Measurements from ENCODE around the gene PRUNE2.
"Not testable (repeated sequence)": the region's sequence is repeated elsewhere in the genome, so short reads cannot be mapped to it uniquely, and the experiment has no call there.

Gene PRUNE2

DNA sequence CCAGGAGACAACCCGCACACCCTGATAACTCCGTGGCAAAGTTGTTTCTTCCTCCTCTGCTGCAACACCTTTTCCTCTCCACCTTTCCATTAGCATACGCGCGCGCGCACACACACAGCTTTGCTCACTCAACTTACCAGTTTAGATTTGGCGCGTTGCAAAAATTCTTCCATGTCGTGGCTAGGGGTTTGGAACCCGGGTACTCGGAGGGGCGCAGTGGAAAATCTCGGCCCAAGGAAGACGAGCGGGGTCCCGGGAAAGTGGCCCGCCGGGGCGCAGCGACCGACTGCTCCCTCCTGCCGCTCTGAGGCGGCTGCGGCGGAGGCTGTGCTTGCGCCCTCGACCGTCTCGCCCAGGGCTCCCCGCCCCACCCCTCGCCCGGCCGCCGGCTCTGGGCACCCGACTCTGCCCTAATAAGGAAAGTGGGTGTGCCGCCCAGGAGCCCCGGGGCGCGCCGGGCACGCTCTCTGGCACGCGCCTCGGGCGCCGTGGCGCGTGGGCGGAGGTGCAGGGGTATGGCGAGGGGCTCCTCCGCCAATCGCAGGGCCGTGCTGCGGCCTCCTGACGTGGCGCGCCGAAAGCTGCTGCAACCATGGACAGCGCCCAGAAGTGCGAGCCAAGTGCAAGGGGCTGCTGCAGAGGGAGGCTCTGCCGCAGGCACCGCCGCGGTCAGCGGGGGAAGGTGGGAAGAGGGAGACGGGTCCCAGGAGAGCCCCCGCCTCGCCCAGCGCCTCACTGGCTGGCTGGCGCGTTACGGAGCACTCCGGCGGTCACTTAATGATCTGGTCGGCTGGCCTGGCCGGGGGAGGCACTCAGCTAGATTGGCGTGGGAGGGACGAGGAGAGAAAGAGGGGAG lies at the start of gene PRUNE2:
Gene PRUNE2 (minus strand): TSS at position 324 of the 856 bp plus-strand sequence. CDS start 151 bp downstream, at position 173.
- peak; percentile 1 for DNase-seq

GRCh38 chr9:76955406-76955805 lies 49.5 kb upstream of the PRUNE2 start:
- DNase-seq = not testable (repeated sequence)

GRCh38 chr9:76949865-76950264 lies 44.0 kb upstream of the PRUNE2 start:
- DNase-seq = no peak

GRCh38 chr9:76944011-76944410 lies 38.1 kb upstream of the PRUNE2 start:
- DNase-seq = no peak

- DNase-seq = no peak
These were observed 37.1 kb upstream of the PRUNE2 start for GRCh38 chr9:76943054-76943453.

GRCh38 chr9:76932757-76933156 lies 26.8 kb upstream of the PRUNE2 start:
- DNase-seq = no peak

GRCh38 chr9:76932265-76932664 lies 26.4 kb upstream of the PRUNE2 start:
- DNase-seq = no peak

- DNase-seq = no peak
These were observed 21.8 kb upstream of the PRUNE2 start for GRCh38 chr9:76927540-76928240.

DNA sequence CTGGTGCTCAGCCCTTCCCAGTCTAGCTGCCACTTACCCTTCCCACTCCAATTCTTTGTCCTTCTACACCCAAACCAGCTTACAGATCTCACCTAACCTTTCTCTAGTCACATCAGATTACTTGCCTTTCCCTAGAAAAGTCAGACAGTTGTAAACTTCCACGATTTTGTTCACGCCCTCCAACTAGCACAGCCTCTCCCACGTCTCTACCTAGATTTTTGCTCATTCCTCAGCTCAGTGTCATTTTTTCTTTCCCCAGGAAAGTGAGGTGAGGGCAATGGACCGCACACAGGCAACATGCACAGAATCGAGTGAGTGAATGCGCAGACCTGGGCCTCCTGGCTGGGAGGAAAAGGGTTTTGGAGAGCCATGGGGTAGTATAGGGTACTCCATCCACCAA lies 20.9 kb upstream of the PRUNE2 start:
- DNase-seq = no peak

GRCh38 chr9:76926324-76926741 lies 20.4 kb upstream of the PRUNE2 start:
- DNase-seq = no peak

DNA sequence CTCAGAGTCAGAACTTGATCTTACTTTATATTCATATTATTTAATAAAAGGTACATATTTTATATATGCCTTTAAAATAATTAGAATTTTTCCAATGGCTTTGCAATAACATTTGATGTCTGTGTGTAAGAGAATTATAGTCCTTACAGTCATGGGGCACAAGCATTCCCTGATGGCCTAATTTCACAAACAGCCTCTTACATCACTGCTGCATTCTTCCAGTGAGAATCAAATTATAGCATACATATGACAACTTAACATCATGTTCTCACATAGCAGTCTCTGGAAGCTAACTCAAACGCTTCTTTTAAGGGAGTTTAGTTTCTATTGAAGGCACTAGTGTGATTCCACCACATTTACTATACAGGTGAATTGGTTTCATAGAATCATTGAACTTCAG lies 15.3 kb upstream of the PRUNE2 start:
- no peak for DNase-seq

GRCh38 chr9:76917299-76917698 lies 11.4 kb upstream of the PRUNE2 start:
- no peak for DNase-seq

- DNase-seq = no peak
These were observed 10.3 kb upstream of the PRUNE2 start for GRCh38 chr9:76916231-76916630.

DNA sequence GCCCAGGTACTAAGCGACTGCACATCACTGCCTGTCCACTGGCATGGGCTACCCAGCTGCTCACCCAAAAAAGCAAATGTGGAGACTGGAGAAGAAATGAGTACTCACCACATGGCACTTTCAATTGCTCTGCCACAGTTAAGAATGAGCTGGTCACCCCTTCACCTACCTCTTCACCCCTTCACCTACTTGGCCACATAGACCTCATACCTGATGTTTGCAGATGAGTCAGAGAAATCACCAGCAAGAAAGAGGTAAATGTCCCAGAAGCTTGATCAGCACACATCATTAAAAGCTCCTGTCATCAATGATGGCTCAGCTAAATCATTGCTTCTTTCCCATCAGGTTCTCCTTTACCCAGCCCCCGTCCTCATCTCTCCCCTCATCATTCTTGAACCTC lies 7.6 kb upstream of the PRUNE2 start:
- no peak for DNase-seq

- DNase-seq = peak; percentile 2
These were observed 6.8 kb upstream of the PRUNE2 start for GRCh38 chr9:76912636-76913275.

GRCh38 chr9:76911971-76912370 lies 6.1 kb upstream of the PRUNE2 start:
- DNase-seq = no peak

DNA sequence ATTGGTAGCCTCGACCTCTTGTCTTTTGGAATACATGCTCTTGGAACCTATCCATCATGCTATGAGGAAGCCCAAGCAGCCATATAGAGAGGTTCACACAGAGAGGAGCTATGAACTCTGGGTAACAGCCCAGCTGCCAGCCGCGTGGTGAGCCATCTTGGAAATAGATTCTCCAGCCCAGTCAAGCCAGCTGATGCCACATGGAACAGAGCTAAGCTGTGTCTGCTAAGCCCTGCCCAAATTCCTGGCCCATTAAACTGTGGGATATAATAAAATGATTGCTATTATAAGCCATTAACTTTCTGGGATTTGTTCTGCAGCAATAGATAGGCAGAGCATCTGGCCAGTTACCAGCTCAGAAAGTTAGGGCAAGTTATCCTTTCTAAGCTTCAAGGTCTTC lies 4.9 kb upstream of the PRUNE2 start:
- DNase-seq = no peak

GRCh38 chr9:76906647-76906975 lies 697 bp upstream of the PRUNE2 start:
- DNase-seq = no peak

GRCh38 chr9:76904661-76905457 lies 1.1 kb downstream of the PRUNE2 start:
- DNase-seq = no peak

DNA sequence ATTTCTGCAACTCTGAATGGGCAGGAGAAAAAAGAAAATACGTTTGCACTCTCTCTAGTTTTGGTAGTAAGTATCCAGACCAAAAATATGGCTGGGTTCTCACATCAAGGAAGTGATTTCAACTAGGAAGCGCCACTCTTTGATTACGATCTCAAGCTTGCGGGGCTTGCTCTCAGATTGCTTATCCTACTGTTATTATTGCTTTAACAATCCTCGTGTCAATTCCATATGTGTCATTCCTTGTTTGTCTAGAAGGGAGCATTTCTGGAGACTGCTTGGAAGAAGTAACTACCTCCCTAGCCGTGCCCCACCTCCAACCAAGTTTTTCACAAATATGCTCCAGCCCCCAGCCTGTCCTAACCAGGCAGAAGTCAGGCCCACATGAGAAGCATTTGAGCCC lies 3.5 kb downstream of the PRUNE2 start:
- DNase-seq = no peak

DNA sequence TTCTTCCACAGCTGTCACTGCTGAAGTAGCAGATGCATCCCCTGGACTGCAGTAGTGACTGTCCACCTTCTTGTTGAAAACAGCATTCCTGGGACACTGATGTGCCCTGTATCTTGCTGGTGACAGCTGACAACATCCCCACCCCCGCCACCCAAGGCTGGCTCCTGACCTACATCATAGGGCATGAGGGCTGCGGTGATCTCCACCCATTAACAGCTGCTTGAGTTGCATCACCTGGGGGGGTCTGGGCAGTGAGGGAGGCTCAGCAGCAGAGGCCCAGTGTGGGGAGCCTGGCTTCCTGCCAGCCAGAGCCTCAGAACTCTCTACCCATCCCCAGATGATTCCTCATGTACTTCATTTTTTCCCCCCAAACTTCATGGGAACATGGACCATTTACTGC lies 4.1 kb downstream of the PRUNE2 start:
- no peak for DNase-seq

DNA sequence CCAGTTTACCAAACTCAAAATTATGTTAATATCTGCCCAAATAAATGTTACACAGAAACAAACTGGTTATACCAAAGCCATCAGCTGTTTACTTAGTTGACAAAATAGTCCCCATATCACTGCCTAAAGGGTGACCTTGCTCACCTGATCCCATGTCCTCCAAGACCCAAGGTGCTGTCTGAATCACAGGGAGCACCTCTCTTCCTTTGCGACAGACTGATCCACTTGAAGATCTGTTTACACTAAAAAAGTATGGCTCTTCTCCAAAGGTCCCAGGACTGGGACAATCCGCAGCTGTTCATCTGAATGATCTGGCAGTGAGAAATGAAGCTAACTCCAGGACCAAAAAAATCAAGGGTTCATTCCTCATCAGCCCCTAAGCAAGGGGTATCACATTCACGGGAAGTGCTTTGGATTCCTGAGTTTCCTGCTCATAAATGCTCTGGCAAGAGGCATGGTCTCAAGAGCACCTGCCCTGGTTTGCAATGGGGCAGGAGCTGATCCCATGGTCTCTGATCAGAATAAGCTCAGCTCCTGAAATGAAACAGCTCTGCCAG lies 5.0 kb downstream of the PRUNE2 start:
- DNase-seq = no peak

DNA sequence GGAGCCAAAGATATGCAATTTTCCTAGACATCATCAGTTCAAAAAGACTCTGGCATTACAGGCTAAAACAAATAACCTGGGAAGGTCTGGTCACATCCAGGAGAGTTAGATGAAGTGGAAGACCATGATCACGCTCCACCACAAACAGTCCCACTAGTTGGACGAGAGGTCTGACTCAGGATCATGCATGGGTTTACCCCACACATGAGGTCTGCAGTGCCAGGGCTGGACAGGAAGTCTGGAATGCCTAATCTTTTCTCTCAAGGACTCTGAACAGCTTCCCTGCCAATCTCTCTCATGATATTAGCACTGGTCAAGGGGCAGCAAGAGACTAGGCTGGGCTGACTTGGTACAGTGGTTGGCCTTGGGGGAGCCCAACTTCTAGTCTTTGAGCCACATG lies 7.1 kb downstream of the PRUNE2 start:
- DNase-seq = no peak
